ENCODE results near the gene DMRTC2. TPM values are rescaled to one million over a fixed set of nuclear protein-coding genes. Genes with fewer than 3 reads are reported as not detected.

The DMRTC2 gene
- total and polyA plus RNA-seq, 9 of the 15 experiments (the other 6 are each of a cell fraction or from before 2014, with no cell fraction given): 0.03 TPM; not detected in 8

- H4K20me1 ChIP-seq (replicated peaks; ENCODE audit: control insufficient read depth, insufficient read depth, low read length): no peaks in the 10 kb centered on the region
- DNase-seq (ENCODE audit: extremely low read depth in 1 of 4, low spot score in 3 of 4) (no peak), FAIRE-seq (no peak), ATAC-seq (no peak)
- no peak for TF ChIP-seq NR1H2 (CRISPR knock-in tag; IDR thresholded peaks at IDR 0.05)
- TF ChIP-seq SPI1 (IDR thresholded peaks at IDR 0.05; ENCODE audit: borderline replicate concordance, low read depth, low read length): peak; percentile 93
- TF ChIP-seq CEBPG (CRISPR knock-in tag; IDR thresholded peaks at IDR 0.05): no peak
- TF ChIP-seq CEBPG (tag; conservative IDR thresholded peaks at IDR 0.05 in 1 of 2, IDR thresholded peaks at IDR 0.05 in 1 of 2): no peak
- no peak for TF ChIP-seq RB1 (IDR thresholded peaks at IDR 0.05; ENCODE audit: low read depth)
- no peaks in the 10 kb centered on the region for H3K79me2 ChIP-seq (ENCODE audit: control insufficient read depth, insufficient read depth, low read length)
- no TSS peak for BruUV-seq (replicated peaks)
- in situ Hi-C loops (cut with MboI): no loop called here
- ChIA-PET CTCF (ENCODE audit: low intra/inter-chr PET ratio) (no interaction called here), POLR2A (interaction anchor here (0.7 kb wide), 1 partner anchor 500 kb away, joined by 3 read pairs; no protein-coding TSS in a partner anchor)
- H2AFZ ChIP-seq (ENCODE audit: low read depth, low read length): no peak overlapping the region
- H3K27ac ChIP-seq (ENCODE audit: extremely low read depth, low read depth, low read length): no peak overlapping the region
- WGBS (ENCODE audit: insufficient coverage, low coverage, missing lambda C conversion rate): 3% methylated on average over 2 of the region's 2 CpGs
- intact Hi-C loops (cut with micrococcal nuclease): no loop called here
- no peak overlapping the region for H3K9ac ChIP-seq (ENCODE audit: insufficient read depth in 1 of 2, low read depth in 2 of 2, low read length in 2 of 2)
- H3K4me3 ChIP-seq: no peak overlapping the region
- H3K27me3 ChIP-seq (ENCODE audit: control insufficient read depth in 2 of 2, insufficient read depth in 2 of 2, low read length in 2 of 2): peaks cover 14 to 22% of the 10 kb centered on the region in 2 experiments; a peak in 4 of 5 replicates
- H3K9me1 ChIP-seq (ENCODE audit: control insufficient read depth, insufficient read depth, low read length): no peaks in the 10 kb centered on the region
- no peaks in the 10 kb centered on the region for H3K9me3 ChIP-seq (replicated peaks; ENCODE audit: control insufficient read depth, insufficient read depth, low read depth, low read length)
- H3K4me1 ChIP-seq (replicated peaks in 1 of 2; ENCODE audit: control insufficient read depth in 2 of 2, insufficient read depth in 2 of 2, low read length in 2 of 2): no peaks in the 10 kb centered on the region
- no peaks in the 10 kb centered on the region for H3K36me3 ChIP-seq (ENCODE audit: control insufficient read depth, insufficient read depth, low read length)
- H3K4me2 ChIP-seq (ENCODE audit: insufficient read depth, low read length): no peak overlapping the region
These were observed 8.9 kb downstream of the DMRTC2 start for GRCh38 chr19:41853768-41854167.

DNA sequence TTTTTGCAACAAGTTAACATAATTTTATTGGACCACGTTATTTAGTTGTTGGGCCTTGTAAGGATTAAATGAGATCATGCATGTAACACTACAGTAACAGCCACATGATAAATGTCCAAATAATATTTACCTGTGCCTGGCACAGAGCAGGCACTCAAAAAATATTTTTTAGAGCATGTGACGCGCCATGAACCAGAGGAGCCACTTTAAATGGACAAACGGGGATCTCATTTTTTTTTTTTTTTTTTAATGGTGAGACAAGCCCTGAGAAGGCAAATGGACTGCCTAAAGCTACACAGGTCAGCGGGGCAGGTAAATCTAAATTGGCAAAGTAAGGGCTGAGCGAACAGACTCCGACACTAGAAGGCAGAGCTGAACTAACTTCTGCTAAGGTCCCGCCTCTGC, 14.4 kb downstream of the DMRTC2 start:
- ChIA-PET CTCF (ENCODE audit: low intra/inter-chr PET ratio) (interaction anchor here (1.1 to 1.7 kb wide), 2 partner anchors 99 to 164 kb away, joined by 3 to 10 read pairs; partner anchors contain the start of gene RABAC1), POLR2A (interaction anchor here (0.6 to 3.1 kb wide), 17 partner anchors 7 to 176 kb away, joined by 3 to 54 read pairs (median 6); partner anchors contain the start of genes DMRTC2, LYPD4 and RABAC1)
- BruUV-seq (replicated peaks): no TSS peak
- FAIRE-seq (no peak), DNase-seq (ENCODE audit: extremely low read depth in 1 of 4, low spot score in 3 of 4) (no peak), ATAC-seq (no peak)
- Histone ChIP-seq H3K9ac (ENCODE audit: insufficient read depth in 1 of 2, low read depth in 2 of 2, low read length in 2 of 2) (peak overlapping the region; percentile 49 to 100), H3K9me1 (ENCODE audit: control insufficient read depth, insufficient read depth, low read length) (peaks cover 5% of the 10 kb centered on the region), H3K4me2 (ENCODE audit: insufficient read depth, low read length) (peak overlapping the region; percentile 95), H3K27ac (ENCODE audit: extremely low read depth, low read depth, low read length) (peak overlapping the region; percentile 27), H2AFZ (ENCODE audit: low read depth, low read length) (peak overlapping the region; percentile 75), H3K9me3 (replicated peaks; ENCODE audit: control insufficient read depth, insufficient read depth, low read depth, low read length) (no peaks in the 10 kb centered on the region), H3K79me2 (ENCODE audit: control insufficient read depth, insufficient read depth, low read length) (peaks cover 44% of the 10 kb centered on the region), H3K4me3 (peak overlapping the region; percentile 8; the same call in 1 of the 2 replicates), H3K4me1 (replicated peaks in 1 of 2; ENCODE audit: control insufficient read depth in 2 of 2, insufficient read depth in 2 of 2, low read length in 2 of 2) (peaks cover 23 to 27% of the 10 kb centered on the region in 2 experiments), H4K20me1 (replicated peaks; ENCODE audit: control insufficient read depth, insufficient read depth, low read length) (peaks cover 24% of the 10 kb centered on the region), H3K27me3 (ENCODE audit: control insufficient read depth in 2 of 2, insufficient read depth in 2 of 2, low read length in 2 of 2) (peaks cover 0 to 3% of the 10 kb centered on the region in 2 experiments; a peak in 1 of 5 replicates), H3K36me3 (ENCODE audit: control insufficient read depth, insufficient read depth, low read length) (peaks cover 38% of the 10 kb centered on the region)
- intact Hi-C loops (cut with micrococcal nuclease): no loop called here
- 6% methylated on average over 8 of the region's 8 CpGs for WGBS (ENCODE audit: insufficient coverage, low coverage, missing lambda C conversion rate)
- in situ Hi-C loops (cut with MboI): no loop called here
- TF ChIP-seq BDP1 (IDR thresholded peaks at IDR 0.05; ENCODE audit: insufficient read depth, insufficient read length): no peak
- no peak for TF ChIP-seq RBM25 (IDR thresholded peaks at IDR 0.05; ENCODE audit: low read depth, low read length, severe bottlenecking)
- TF ChIP-seq KLF16 (IDR thresholded peaks at IDR 0.05): no peak
- no peak for TF ChIP-seq MEIS2 (IDR thresholded peaks at IDR 0.05; ENCODE audit: partially characterized antibody)
- no peak for TF ChIP-seq ZNF121 (CRISPR knock-in tag; conservative IDR thresholded peaks at IDR 0.05)
